WTC11 (cell line): ENCODE data around the gene MRPL20. TPM values are rescaled to one million over a fixed set of nuclear protein-coding genes. Genes with fewer than 3 reads are reported as not detected.

Experiments used
- ATAC-seq: fragments of 200-7000 bp; cut with Tn5 transposase; 2 replicates; pipeline ENCODE4 v1.10.0; 2021; ENCODE audit warnings: mild to moderate bottlenecking, moderate library complexity
- CTCF ChIA-PET: fragments of 300-600 bp; sonication (Branson Sonifier 250); formaldehyde crosslinking; loops from one replicate; lab custom pipeline; 2021; ENCODE audit warnings: antibody characterized with exemption; lab: Charles Lee
- POLR2A ChIA-PET: fragments of 350-600 bp; sonication (Branson Sonifier 250); formaldehyde crosslinking; loops from one replicate; lab custom pipeline; 2021; ENCODE audit warnings: antibody characterized with exemption; lab: Charles Lee
- DNase-seq: peaks from one replicate; pipeline ENCODE4 v3.0.0; 2021; ENCODE audit warnings: low spot score
- H3K27ac Mint-ChIP-seq: 2 replicates; pipeline ENCODE4 v1.8.0; 2021; ENCODE audit warnings: mixed read lengths
- H3K27me3 Mint-ChIP-seq: 2 replicates; pipeline ENCODE4 v1.8.0; 2021; ENCODE audit warnings: low read depth, mild to moderate bottlenecking, moderate library complexity, mixed read lengths
- H3K36me3 Mint-ChIP-seq: 2 replicates; pipeline ENCODE4 v1.8.0; 2021; ENCODE audit warnings: mixed read lengths
- H3K4me1 Mint-ChIP-seq: 2 replicates; pipeline ENCODE4 v1.8.0; 2022; ENCODE audit warnings: mixed read lengths
- H3K4me3 Mint-ChIP-seq: 2 replicates; pipeline ENCODE4 v1.8.0; 2021; ENCODE audit warnings: mild to moderate bottlenecking, moderate library complexity, mixed read lengths
- H3K9me3 Mint-ChIP-seq: 2 replicates; pipeline ENCODE4 v1.8.0; 2021; ENCODE audit warnings: mixed read lengths
- ARID4B ChIP-seq: sonication (generic); formaldehyde crosslinking; IDR thresholded peaks from 2 replicates; pipeline ENCODE4 v1.8.0; 2023; ENCODE audit warnings: missing genetic modification reagents, mild to moderate bottlenecking, borderline replicate concordance
- ATF3 ChIP-seq: sonication (generic); formaldehyde crosslinking; conservative IDR thresholded peaks from 2 replicates; pipeline ENCODE4 v1.8.1; 2022; ENCODE audit warnings: mild to moderate bottlenecking, missing genetic modification reagents
- ATF6 ChIP-seq: sonication (generic); formaldehyde crosslinking; IDR thresholded peaks from 2 replicates; pipeline ENCODE4 v1.8.1; 2023; ENCODE audit warnings: mild to moderate bottlenecking, missing genetic modification reagents
- CREB1 ChIP-seq: sonication (generic); formaldehyde crosslinking; IDR thresholded peaks from 2 replicates; pipeline ENCODE4 v1.8.0; 2023; ENCODE audit warnings: mild to moderate bottlenecking, missing genetic modification reagents
- EMX1 ChIP-seq: fragments of 250-450 bp; sonication (Bioruptor Pico); IDR thresholded peaks from 2 replicates; pipeline ENCODE4 v1.8.0; 2021; ENCODE audit warnings: mild to moderate bottlenecking
- ESRRA ChIP-seq: sonication (generic); formaldehyde crosslinking; IDR thresholded peaks from 2 replicates; pipeline ENCODE4 v1.8.1; 2022; ENCODE audit warnings: mild to moderate bottlenecking, missing genetic modification reagents, borderline replicate concordance
- FOXP1 ChIP-seq: sonication (generic); formaldehyde crosslinking; IDR thresholded peaks from 2 replicates; pipeline ENCODE4 v1.8.0; 2022; ENCODE audit warnings: missing genetic modification reagents, mild to moderate bottlenecking, moderate library complexity, borderline replicate concordance
- FOXP4 ChIP-seq: sonication (generic); formaldehyde crosslinking; IDR thresholded peaks from 2 replicates; pipeline ENCODE4 v1.8.0; 2022; ENCODE audit warnings: mild to moderate bottlenecking, missing genetic modification reagents
- HMGA2 ChIP-seq: fragments of 250-450 bp; sonication (Bioruptor Pico); IDR thresholded peaks from 2 replicates; pipeline ENCODE4 v1.4.0; 2021; ENCODE audit warnings: mild to moderate bottlenecking, moderate library complexity
- IRF2 ChIP-seq: sonication (generic); formaldehyde crosslinking; IDR thresholded peaks from 2 replicates; pipeline ENCODE4 v1.8.0; 2022; ENCODE audit warnings: low read depth, missing genetic modification reagents, borderline replicate concordance
- NFE2L1 ChIP-seq: sonication (generic); formaldehyde crosslinking; IDR thresholded peaks from 2 replicates; pipeline ENCODE4 v1.8.1; 2023; ENCODE audit warnings: missing genetic modification reagents
- NFYB ChIP-seq: sonication (generic); formaldehyde crosslinking; conservative IDR thresholded peaks from 2 replicates; pipeline ENCODE4 v1.8.0; 2022; ENCODE audit warnings: low read depth, missing genetic modification reagents
- PRRX2 ChIP-seq: fragments of 250-450 bp; sonication (Bioruptor Pico); IDR thresholded peaks from 2 replicates; pipeline ENCODE4 v1.8.0; 2021; ENCODE audit warnings: mild to moderate bottlenecking
- SMAD4 ChIP-seq: sonication (generic); formaldehyde crosslinking; IDR thresholded peaks from 2 replicates; pipeline ENCODE4 v1.8.0; 2022; ENCODE audit warnings: mild to moderate bottlenecking, missing genetic modification reagents
- TCF7 ChIP-seq: sonication (generic); formaldehyde crosslinking; IDR thresholded peaks from 2 replicates; pipeline ENCODE4 v1.8.0; 2022; ENCODE audit warnings: mild to moderate bottlenecking, low read depth, missing genetic modification reagents, moderate library complexity
- TEAD1 ChIP-seq: sonication (generic); formaldehyde crosslinking; IDR thresholded peaks from 2 replicates; pipeline ENCODE4 v1.8.0; 2022; ENCODE audit warnings: mild to moderate bottlenecking, missing genetic modification reagents
- ZNF281 ChIP-seq: sonication (generic); formaldehyde crosslinking; IDR thresholded peaks from 2 replicates; pipeline ENCODE4 v1.8.0; 2023; ENCODE audit warnings: mild to moderate bottlenecking, missing genetic modification reagents
- ZNF423 ChIP-seq: fragments of 250-450 bp; sonication (Bioruptor Pico); IDR thresholded peaks from 2 replicates; pipeline ENCODE4 v2.1.2; 2022; ENCODE audit warnings: mild to moderate bottlenecking, moderate library complexity
- ZNF425 ChIP-seq: fragments of 250-450 bp; sonication (Bioruptor Pico); conservative IDR thresholded peaks from 2 replicates; pipeline ENCODE4 v1.9.0; 2021; ENCODE audit warnings: mild to moderate bottlenecking
- total RNA-seq: library from RNA; stranded (reverse); gene quantifications from 3 replicates; pipeline ENCODE4 v1.2.3, GENCODE V29; 2021

MRPL20 gene
- total RNA-seq, 1 experiment from 2014 or later, result 156 TPM

- TF ChIP-seq FOXP4 (no peak), TEAD1 (CRISPR knock-in tag) (no peak), TCF7 (no peak), HMGA2 (CRISPR knock-in tag) (no peak), ZNF423 (no peak), ZNF281 (CRISPR knock-in tag) (no peak), CREB1 (no peak), SMAD4 (CRISPR knock-in tag) (no peak), IRF2 (CRISPR knock-in tag) (no peak)
- TF ChIP-seq, all 79 proteins: peak for 7
Observed at GRCh38 chr1:1400576-1401456, 6.3 kb downstream of the MRPL20 start (continued).

- CTCF ChIA-PET, result interaction anchor here (0.6 to 2.5 kb wide), 6 partner anchors 11 to 105 kb away, joined by 3 to 14 read pairs (median 8); partner anchors contain the start of gene AURKAIP1
- peak overlapping the region; percentile 88 for H3K27ac Mint-ChIP-seq
- H3K36me3 Mint-ChIP-seq, result peaks cover 60% of the 10 kb centered on the region
- ATAC-seq, result no peak
- peak overlapping the region; percentile 85 for H3K4me3 Mint-ChIP-seq
- H3K27me3 Mint-ChIP-seq, result no peaks in the 10 kb centered on the region
- DNase-seq, result no peak
- H3K9me3 Mint-ChIP-seq, result no peaks in the 10 kb centered on the region
- peaks cover 31% of the 10 kb centered on the region for H3K4me1 Mint-ChIP-seq
- TF ChIP-seq ATF6 (CRISPR knock-in tag) (no peak), PRRX2 (CRISPR knock-in tag) (0 out of 2 replicates have a peak, but pooled peaks have one; percentile 48), ZNF425 (no peak), NFE2L1 (CRISPR knock-in tag) (0 out of 2 replicates have a peak, but pooled peaks have one; percentile 29), SMAD4 (CRISPR knock-in tag) (0 out of 2 replicates have a peak, but pooled peaks have one; percentile 17), ATF3 (0 out of 2 replicates have a peak, but pooled peaks have one; percentile 62), FOXP1 (CRISPR knock-in tag) (0 out of 2 replicates have a peak, but pooled peaks have one; percentile 24), TEAD1 (CRISPR knock-in tag) (peak; percentile 44; the same call in 1 of the 2 replicates), NFYB (CRISPR knock-in tag) (no peak), ARID4B (CRISPR knock-in tag) (peak; percentile 59; the same call in 1 of the 2 replicates), ESRRA (CRISPR knock-in tag) (peak; percentile 18; the same call in 1 of the 2 replicates), EMX1 (CRISPR knock-in tag) (peak; percentile 66; the same call in 1 of the 2 replicates)
- POLR2A ChIA-PET, result interaction anchor here (1.2 to 2.3 kb wide), 6 partner anchors 11 to 34 kb away, joined by 3 to 12 read pairs (median 5); partner anchors contain the start of gene AURKAIP1
Observed at GRCh38 chr1:1399872-1400575, 7.1 kb downstream of the MRPL20 start.
